Measurements from ENCODE around the gene NDUFA3. TPM values are rescaled to one million over a fixed set of nuclear protein-coding genes. Genes with fewer than 3 reads are reported as not detected.
"Not testable (repeated sequence)": the region's sequence is repeated elsewhere in the genome, so short reads cannot be mapped to it uniquely, and the experiment has no call there.

Gene NDUFA3
- 111 and 113 TPM in 2 replicates for total RNA-seq (2014; rRNA removed; shearing (Covaris generic))

DNA sequence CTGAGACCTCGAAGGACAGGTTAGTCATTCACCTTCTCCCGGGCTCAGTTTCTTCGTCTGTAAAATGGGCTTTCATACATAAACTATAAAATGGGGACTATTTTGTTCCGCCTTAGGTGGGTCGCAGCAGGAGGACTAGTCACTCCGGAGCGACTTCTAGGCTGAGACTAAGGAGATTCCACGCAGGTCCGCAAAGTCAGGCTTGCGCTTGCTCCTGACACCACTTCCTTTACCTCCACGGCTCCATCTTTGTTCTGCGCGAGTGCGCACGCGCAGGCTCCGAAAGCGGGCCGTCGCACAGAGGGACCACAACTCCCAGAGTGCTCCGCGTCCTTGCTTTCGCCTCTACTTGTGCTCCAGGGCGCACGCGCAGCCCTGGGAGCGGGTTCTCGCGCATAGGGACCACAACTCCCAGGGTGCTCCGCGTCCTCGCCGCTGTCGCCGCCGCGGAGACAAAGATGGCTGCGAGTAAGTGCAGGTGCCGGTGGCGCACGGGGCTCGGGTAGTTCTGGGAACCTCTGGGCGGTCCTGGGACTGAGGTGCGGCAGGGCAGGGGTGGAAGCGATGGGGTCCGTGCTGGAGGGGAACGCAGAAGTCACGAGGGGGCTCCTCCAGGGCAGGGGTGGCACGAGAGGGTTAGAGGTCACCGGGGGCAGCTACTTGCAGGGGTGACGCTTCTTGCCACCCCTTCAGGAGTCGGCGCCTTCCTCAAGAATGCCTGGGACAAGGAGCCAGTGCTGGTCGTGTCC, at the start of gene NDUFA3:
Gene NDUFA3 (plus strand): TSS at position 435 of the 749 bp plus-strand sequence. CDS start 24 bp downstream, at position 459.
- peak; percentile 100 for DNase-seq
- no peaks in the 10 kb centered on the region for H3K27me3 ChIP-seq (ENCODE audit: control insufficient read depth, insufficient read depth, low read length)
- H3K4me3 ChIP-seq (ENCODE audit: insufficient read depth, low read depth, low read length) = peak within 1 kb of the TSS; percentile 99
- peaks cover 14% of the 10 kb centered on the region for H3K36me3 ChIP-seq (replicated peaks; ENCODE audit: control insufficient read depth, insufficient read depth, low read length)

GRCh38 chr19:54062643-54063042, 40.0 kb upstream of the NDUFA3 start:
- H3K27me3 ChIP-seq (ENCODE audit: control insufficient read depth, insufficient read depth, low read length) = no peaks in the 10 kb centered on the region
- no peak for DNase-seq
- H3K4me3 ChIP-seq (ENCODE audit: insufficient read depth, low read depth, low read length) = no peak overlapping the region
- no peaks in the 10 kb centered on the region for H3K36me3 ChIP-seq (replicated peaks; ENCODE audit: control insufficient read depth, insufficient read depth, low read length)

DNA sequence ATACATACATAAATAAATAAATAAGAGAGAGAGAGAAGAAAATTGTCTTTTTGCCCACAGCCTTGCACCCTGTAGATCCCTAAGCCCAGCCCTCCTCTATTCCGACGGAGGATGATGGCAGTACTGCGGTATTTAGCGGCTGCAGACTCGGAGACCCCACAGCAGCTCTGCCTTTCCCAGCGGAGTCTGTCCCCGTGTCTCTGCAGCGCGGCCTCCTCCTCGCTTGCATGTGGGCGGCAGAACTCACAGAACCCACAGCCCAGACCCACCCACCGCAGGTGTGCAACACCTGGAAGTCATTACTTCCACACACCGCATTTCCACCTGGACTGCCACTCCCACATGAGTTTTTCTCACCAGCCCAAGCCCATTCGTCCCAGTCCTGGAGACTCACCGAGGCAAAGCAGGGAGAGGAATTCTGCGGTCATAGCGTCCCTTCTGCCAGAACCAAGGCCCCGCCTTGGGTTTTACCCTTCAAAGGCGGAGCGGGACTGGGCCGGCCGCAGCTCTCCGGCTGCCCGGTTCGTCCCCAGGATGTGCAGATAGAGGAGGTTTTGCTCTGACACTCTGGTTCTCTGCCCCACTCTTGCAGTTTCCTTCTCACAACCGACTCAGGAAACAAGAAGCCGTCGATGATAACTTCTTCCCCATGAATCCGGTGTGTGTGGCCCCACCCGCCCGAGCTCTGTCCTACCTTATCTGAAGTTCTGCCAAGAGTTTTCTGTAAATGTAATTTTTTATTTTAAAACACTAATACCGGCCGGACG, 39.1 kb upstream of the NDUFA3 start, which contains the start of gene VSTM1:
Gene VSTM1 (minus strand): TSS at position 548 of the 767 bp plus-strand sequence. CDS start 120 bp downstream, at position 428.
- peak; percentile 36 for DNase-seq
- H3K4me3 ChIP-seq (ENCODE audit: insufficient read depth, low read depth, low read length) = no peak within 1 kb of the TSS
- H3K27me3 ChIP-seq (ENCODE audit: control insufficient read depth, insufficient read depth, low read length) = no peaks in the 10 kb centered on the region
- H3K36me3 ChIP-seq (replicated peaks; ENCODE audit: control insufficient read depth, insufficient read depth, low read length) = no peaks in the 10 kb centered on the region

GRCh38 chr19:54069470-54069869, 33.2 kb upstream of the NDUFA3 start:
- H3K4me3 ChIP-seq (ENCODE audit: insufficient read depth, low read depth, low read length) = no peak overlapping the region
- no peaks in the 10 kb centered on the region for H3K27me3 ChIP-seq (ENCODE audit: control insufficient read depth, insufficient read depth, low read length)
- H3K36me3 ChIP-seq (replicated peaks; ENCODE audit: control insufficient read depth, insufficient read depth, low read length) = no peaks in the 10 kb centered on the region
- no peak for DNase-seq

GRCh38 chr19:54073829-54074228, 28.8 kb upstream of the NDUFA3 start:
- DNase-seq = no peak
- H3K36me3 ChIP-seq (replicated peaks; ENCODE audit: control insufficient read depth, insufficient read depth, low read length) = no peaks in the 10 kb centered on the region
- H3K4me3 ChIP-seq (ENCODE audit: insufficient read depth, low read depth, low read length) = no peak overlapping the region
- no peaks in the 10 kb centered on the region for H3K27me3 ChIP-seq (ENCODE audit: control insufficient read depth, insufficient read depth, low read length)

DNA sequence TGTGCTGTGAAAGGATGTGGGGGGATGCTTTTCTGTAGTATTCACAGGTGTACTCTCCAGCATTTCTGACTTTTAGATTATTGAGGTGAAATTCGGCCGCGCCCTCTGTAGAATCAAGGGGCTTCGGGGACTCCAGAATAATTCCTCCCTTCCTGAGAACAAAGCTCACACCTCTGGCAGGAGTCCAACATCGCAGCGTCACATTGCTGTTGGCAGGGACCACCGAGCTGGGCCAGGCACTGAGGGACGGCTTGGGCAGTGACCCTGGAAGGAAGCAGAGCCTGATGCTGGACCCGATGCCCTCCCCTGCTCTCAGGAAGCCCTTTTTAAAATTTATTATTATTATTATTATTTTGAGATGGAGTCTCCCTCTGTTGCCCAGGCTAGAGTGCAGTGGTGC, 27.8 kb upstream of the NDUFA3 start:
- no peak overlapping the region for H3K4me3 ChIP-seq (ENCODE audit: insufficient read depth, low read depth, low read length)
- no peaks in the 10 kb centered on the region for H3K27me3 ChIP-seq (ENCODE audit: control insufficient read depth, insufficient read depth, low read length)
- no peaks in the 10 kb centered on the region for H3K36me3 ChIP-seq (replicated peaks; ENCODE audit: control insufficient read depth, insufficient read depth, low read length)
- no peak for DNase-seq

GRCh38 chr19:54077334-54077733, 25.3 kb upstream of the NDUFA3 start:
- H3K27me3 ChIP-seq (ENCODE audit: control insufficient read depth, insufficient read depth, low read length) = no peaks in the 10 kb centered on the region
- DNase-seq = no peak

DNA sequence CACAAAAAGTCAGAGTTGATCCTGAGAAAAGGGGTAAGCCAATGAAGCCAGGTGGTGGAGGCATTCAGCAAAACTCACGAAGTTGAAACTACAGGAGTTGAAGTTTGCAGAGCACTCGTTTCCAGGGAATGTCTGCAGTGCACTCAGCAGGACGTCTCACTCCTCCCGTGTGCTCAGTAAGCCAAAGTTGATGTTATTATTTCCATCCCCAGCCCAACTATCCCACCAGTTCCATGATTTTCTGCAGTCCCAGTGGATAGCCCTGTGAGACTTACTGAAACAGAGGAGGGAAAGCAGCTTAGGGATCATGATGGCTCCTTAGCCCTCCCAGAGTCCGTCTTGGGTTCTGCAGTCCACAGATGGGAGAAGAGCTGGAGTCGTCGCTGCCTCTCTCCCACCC, 21.6 kb upstream of the NDUFA3 start, which contains the start of gene TARM1:
Gene TARM1 (minus strand): TSS at position 334 of the 400 bp plus-strand sequence. CDS start 25 bp downstream, at position 309.
- H3K27me3 ChIP-seq (ENCODE audit: control insufficient read depth, insufficient read depth, low read length) = no peaks in the 10 kb centered on the region
- DNase-seq = no peak
- H3K4me3 ChIP-seq (ENCODE audit: insufficient read depth, low read depth, low read length) = no peak within 1 kb of the TSS
- no peaks in the 10 kb centered on the region for H3K36me3 ChIP-seq (replicated peaks; ENCODE audit: control insufficient read depth, insufficient read depth, low read length)

More at GRCh38 chr19:54077334-54077733, 25.3 kb upstream of the NDUFA3 start:
- H3K4me3 ChIP-seq (ENCODE audit: insufficient read depth, low read depth, low read length) = no peak overlapping the region
- H3K36me3 ChIP-seq (replicated peaks; ENCODE audit: control insufficient read depth, insufficient read depth, low read length) = no peaks in the 10 kb centered on the region

DNA sequence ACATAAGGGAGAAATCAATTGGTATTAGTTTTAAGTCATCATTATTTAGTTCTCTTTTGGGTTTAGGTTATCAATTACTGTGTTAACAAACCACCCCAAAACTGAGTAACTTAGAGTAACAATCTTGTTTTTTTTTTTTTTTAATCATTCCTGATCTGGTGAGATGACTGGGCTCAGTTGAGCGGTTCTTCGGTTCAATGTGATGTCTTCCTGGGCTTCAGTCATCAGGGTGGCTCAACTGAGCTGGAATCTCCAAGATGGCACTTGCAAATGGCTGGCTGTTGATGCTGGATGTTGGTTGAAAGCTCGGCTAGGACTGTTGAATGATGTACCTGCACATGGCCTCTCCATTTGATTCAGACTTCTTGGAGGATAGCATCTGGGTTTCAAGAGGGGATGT, 18.2 kb upstream of the NDUFA3 start:
- DNase-seq = no peak
- Histone ChIP-seq H3K36me3 (replicated peaks; ENCODE audit: control insufficient read depth, insufficient read depth, low read length) (no peaks in the 10 kb centered on the region), H3K4me3 (ENCODE audit: insufficient read depth, low read depth, low read length) (no peak overlapping the region), H3K27me3 (ENCODE audit: control insufficient read depth, insufficient read depth, low read length) (no peaks in the 10 kb centered on the region)

GRCh38 chr19:54094426-54095000, 8.1 kb upstream of the NDUFA3 start:
- Histone ChIP-seq H3K4me3 (ENCODE audit: insufficient read depth, low read depth, low read length) (no peak overlapping the region), H3K36me3 (replicated peaks; ENCODE audit: control insufficient read depth, insufficient read depth, low read length) (no peaks in the 10 kb centered on the region), H3K27me3 (ENCODE audit: control insufficient read depth, insufficient read depth, low read length) (peaks cover 17% of the 10 kb centered on the region)
- no peak for DNase-seq

- no peaks in the 10 kb centered on the region for H3K36me3 ChIP-seq (replicated peaks; ENCODE audit: control insufficient read depth, insufficient read depth, low read length)
- DNase-seq = peak; percentile 54
- H3K27me3 ChIP-seq (ENCODE audit: control insufficient read depth, insufficient read depth, low read length) = peaks cover 17% of the 10 kb centered on the region
- H3K4me3 ChIP-seq (ENCODE audit: insufficient read depth, low read depth, low read length) = peak overlapping the region; percentile 68
Measured at GRCh38 chr19:54095136-54095858, 7.4 kb upstream of the NDUFA3 start.

- peak; percentile 90 for DNase-seq
- H3K4me3 ChIP-seq (ENCODE audit: insufficient read depth, low read depth, low read length) = peak overlapping the region; percentile 68
- not testable (repeated sequence) for H3K36me3 ChIP-seq (replicated peaks; ENCODE audit: control insufficient read depth, insufficient read depth, low read length)
- peaks cover 17% of the 10 kb centered on the region for H3K27me3 ChIP-seq (ENCODE audit: control insufficient read depth, insufficient read depth, low read length)
Measured at GRCh38 chr19:54095859-54096616, 6.6 kb upstream of the NDUFA3 start.

GRCh38 chr19:54096617-54097106, 6.0 kb upstream of the NDUFA3 start:
- H3K27me3 ChIP-seq (ENCODE audit: control insufficient read depth, insufficient read depth, low read length) = peaks cover 17% of the 10 kb centered on the region
- H3K4me3 ChIP-seq (ENCODE audit: insufficient read depth, low read depth, low read length) = peak overlapping the region; percentile 38
- H3K36me3 ChIP-seq (replicated peaks; ENCODE audit: control insufficient read depth, insufficient read depth, low read length) = no peaks in the 10 kb centered on the region
- DNase-seq = peak; percentile 74
